D721Med (cell line): ENCODE data around the gene C1orf21.

Source experiments
- DNase-seq: peaks from one replicate; pipeline ENCODE4 v3.0.0; 2011; ENCODE audit warnings: low spot score; ENCODE audit not compliant: insufficient read length
- FAIRE-seq: peaks from 2 replicates; lab custom pipeline; 2011; peaks lifted over from hg19 to GRCh38; lab: Jason Lieb, UNC
- TF ChIP-seq, protein P1 (sequence below): IDR thresholded peaks from 2 replicates; pipeline ENCODE4 v1.5.1; 2012; ENCODE audit warnings: mild to moderate bottlenecking, control low read depth; ENCODE audit not compliant: insufficient read depth; ENCODE audit errors: missing control alignments

The C1orf21 gene

GRCh38 chr1:184643661-184644060, 256.8 kb downstream of the C1orf21 start:
- DNase-seq: no peak
- TF ChIP-seq, protein P1, sequence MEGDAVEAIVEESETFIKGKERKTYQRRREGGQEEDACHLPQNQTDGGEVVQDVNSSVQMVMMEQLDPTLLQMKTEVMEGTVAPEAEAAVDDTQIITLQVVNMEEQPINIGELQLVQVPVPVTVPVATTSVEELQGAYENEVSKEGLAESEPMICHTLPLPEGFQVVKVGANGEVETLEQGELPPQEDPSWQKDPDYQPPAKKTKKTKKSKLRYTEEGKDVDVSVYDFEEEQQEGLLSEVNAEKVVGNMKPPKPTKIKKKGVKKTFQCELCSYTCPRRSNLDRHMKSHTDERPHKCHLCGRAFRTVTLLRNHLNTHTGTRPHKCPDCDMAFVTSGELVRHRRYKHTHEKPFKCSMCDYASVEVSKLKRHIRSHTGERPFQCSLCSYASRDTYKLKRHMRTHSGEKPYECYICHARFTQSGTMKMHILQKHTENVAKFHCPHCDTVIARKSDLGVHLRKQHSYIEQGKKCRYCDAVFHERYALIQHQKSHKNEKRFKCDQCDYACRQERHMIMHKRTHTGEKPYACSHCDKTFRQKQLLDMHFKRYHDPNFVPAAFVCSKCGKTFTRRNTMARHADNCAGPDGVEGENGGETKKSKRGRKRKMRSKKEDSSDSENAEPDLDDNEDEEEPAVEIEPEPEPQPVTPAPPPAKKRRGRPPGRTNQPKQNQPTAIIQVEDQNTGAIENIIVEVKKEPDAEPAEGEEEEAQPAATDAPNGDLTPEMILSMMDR: no peak
- no peak for FAIRE-seq

DNA sequence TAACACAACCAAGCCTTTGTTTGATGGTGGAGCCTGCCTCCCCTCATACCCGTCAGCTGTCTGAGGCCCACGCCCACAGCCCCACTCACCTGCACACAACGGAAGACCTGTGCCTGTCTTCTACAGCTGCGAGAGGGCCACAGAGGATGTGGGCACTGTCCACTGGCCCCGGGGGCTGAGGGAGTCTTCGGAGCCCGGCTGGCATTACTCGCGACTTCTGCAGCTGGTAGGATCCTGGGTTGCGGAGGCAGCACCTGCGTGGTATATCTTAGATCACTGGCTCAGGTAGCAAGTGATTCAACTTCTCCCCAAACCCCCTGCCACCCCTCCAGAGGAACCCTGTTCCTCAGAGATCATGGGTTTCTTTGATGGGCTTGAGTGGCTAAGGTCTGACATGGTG, 257.9 kb downstream of the C1orf21 start:
- DNase-seq (no peak), FAIRE-seq (no peak)
- TF ChIP-seq, protein P1: no peak

DNA sequence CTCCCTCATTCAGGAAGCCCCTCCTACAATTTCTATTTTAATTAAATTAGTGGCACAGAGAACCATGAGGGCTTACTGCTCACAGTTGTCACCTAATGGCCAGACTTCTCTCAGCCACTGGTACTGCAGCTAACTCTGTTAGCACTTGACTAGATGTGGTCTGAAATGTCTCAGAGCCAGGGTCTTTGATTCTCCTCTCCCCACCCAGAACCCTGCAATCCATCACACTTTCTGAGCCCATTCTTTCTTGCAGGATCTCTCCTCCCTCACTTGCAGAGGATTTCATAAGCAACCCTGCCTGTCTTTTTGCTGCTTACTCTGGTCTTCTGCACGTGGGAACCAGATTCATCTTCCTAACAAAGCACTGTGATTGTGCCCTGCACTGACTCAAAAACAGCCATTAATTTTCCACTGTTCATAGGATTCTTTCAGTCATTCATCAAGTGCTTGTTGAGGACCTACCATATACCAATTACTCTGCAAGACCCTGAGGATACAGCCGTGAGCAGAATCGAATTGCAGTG, 259.4 kb downstream of the C1orf21 start:
- TF ChIP-seq, protein P1: no peak
- FAIRE-seq (no peak), DNase-seq (no peak)

DNA sequence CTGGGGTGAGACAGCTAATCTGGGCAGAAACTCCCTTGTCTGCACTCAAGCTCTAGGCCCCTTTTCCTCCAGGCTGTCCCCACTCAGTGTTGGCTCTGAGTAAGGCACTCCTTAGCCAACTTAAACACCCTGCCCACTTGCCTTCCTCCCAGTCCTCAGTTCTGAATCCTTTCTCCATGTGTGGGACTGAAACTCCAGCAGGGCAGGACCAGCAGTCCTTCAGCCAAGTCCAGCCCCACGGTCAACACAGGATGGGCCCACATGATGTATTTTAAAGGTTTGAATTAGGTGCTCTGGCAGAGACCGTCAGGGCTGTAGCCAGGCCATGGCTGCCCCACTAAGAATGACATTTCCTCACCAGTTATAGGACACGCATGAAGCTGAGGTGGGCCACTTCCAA, 260.0 kb downstream of the C1orf21 start:
- DNase-seq: no peak
- FAIRE-seq: no peak
- TF ChIP-seq, protein P1: no peak

DNA sequence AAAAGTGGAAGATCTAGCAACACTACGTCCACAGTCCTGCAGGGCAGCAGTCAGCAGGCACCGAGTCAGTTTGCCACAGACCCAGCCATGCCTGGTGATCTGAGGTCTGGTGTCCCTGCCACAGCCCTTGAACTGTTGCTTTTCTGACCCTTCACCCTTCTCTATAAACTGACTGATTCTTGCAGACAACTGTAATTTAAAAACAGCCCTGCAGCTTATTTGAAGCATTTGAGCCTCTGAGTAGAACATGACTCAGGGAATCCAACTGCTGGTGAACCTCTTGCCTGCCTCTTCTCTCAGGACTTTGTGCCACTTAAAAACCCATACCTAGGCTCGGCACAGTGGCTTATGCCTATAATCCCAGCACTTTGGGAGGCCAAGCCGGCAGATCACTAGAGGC, 260.6 kb downstream of the C1orf21 start:
- FAIRE-seq (no peak), DNase-seq (no peak)
- TF ChIP-seq, protein P1: no peak

DNA sequence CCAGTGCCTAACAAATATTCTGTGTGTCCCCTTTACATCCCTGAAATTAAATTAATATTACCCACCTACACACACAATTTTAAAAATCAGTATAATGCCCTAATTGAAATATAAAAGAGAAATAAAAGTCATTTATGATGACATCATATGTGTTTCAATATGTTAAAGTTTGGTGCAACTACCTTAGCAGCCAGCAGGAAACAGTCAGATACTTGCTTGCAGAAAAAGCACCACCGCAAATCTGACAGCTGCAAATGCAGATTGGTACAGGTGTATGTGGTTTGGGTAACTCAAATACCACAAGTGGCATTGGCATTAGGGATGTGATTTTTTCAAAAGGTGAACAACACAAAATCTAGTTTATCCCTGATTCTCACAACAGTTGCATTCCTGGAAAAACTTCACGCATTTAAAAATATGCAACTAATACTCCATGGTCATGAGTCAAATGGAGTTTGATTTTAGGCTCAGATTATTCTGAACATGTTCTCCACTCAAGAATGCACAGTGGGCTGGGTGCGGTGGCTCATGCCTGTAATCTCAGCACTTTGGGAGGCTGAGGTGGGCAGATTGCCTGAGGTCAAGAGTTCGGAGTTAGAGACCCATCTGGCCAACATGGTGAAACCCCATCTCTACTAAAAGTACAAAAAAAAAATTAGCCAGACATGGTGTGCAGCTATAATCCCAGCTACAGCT, 261.5 kb downstream of the C1orf21 start:
- TF ChIP-seq, protein P1: no peak
- no peak for FAIRE-seq
- no peak for DNase-seq

GRCh38 chr1:184648856-184649201, 262.0 kb downstream of the C1orf21 start:
- FAIRE-seq: no peak
- TF ChIP-seq, protein P1: no peak
- DNase-seq: no peak
